Activated CD4-positive, alpha-beta T cell treated with anti-CD3 and anti-CD28 coated beads, Interleukin-2, amount 10 ng/mL, durations not matched to agents 7 days and 5 days (primary cell): ENCODE measurements around the gene FLCN. TPM values are rescaled to one million over a fixed set of nuclear protein-coding genes. Genes with fewer than 3 reads are reported as not detected.
"Not testable (repeated sequence)": the region's sequence is repeated elsewhere in the genome, so short reads cannot be mapped to it uniquely, and the experiment has no call there.

Experiments
- CTCF ChIA-PET: fragments of 350-600 bp; sonication (Branson Sonifier 250); formaldehyde crosslinking; loops from one replicate; lab custom pipeline; 2021; ENCODE audit warnings: antibody characterized with exemption; lab: Charles Lee
- POLR2A ChIA-PET: fragments of 350-600 bp; sonication (Branson Sonifier 250); formaldehyde crosslinking; loops from one replicate; lab custom pipeline; 2021; ENCODE audit warnings: antibody characterized with exemption; lab: Charles Lee
- DNase-seq: peaks from one replicate; pipeline ENCODE4 v3.0.0-alpha.2; 2020
- H3K27ac Mint-ChIP-seq: one replicate; pipeline ENCODE4 v1.8.0; 2021; ENCODE audit warnings: mild to moderate bottlenecking, moderate library complexity, mixed read lengths
- H3K27me3 Mint-ChIP-seq: one replicate; pipeline ENCODE4 v1.8.0; 2021; ENCODE audit warnings: mixed read lengths
- H3K36me3 Mint-ChIP-seq: one replicate; pipeline ENCODE4 v1.8.0; 2021; ENCODE audit warnings: low read depth, mixed read lengths
- H3K4me1 Mint-ChIP-seq: one replicate; pipeline ENCODE4 v1.8.0; 2021; ENCODE audit warnings: mixed read lengths
- H3K4me3 Mint-ChIP-seq: one replicate; pipeline ENCODE4 v1.8.0; 2021; ENCODE audit warnings: mild to moderate bottlenecking, moderate library complexity, mixed read lengths
- H3K9me3 Mint-ChIP-seq: one replicate; pipeline ENCODE4 v1.8.0; 2021; ENCODE audit warnings: mixed read lengths
- total RNA-seq, 2 experiments: library from RNA; stranded (reverse); gene quantifications; one replicate each; pipeline ENCODE4 v1.2.3, GENCODE V29; 2021

The FLCN gene
- total RNA-seq, 2 experiments from 2014 or later = 39.4 to 48.0 TPM

DNA sequence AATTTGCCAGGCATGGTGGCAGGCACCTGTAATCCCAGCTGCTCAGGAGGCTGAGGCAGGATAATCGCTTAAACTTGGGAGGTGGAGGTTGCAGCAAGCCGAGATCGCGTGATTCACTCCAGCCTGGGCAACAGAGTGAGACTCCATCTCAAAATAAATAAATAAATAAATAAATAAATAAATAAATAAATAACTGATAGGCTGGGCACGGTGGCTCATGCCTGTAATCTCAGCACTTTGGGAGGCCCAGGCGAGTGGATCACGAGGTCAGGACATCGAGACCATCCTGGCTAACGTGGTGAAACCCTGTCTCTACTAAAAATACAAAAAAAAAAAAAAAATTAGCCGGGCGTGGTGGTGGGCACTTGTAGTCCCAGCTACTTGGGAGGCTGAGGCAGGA lies 18.7 kb upstream of the FLCN start:
- H3K4me3 Mint-ChIP-seq, H3K9me3 Mint-ChIP-seq, H3K27ac Mint-ChIP-seq, H3K27me3 Mint-ChIP-seq, DNase-seq, POLR2A ChIA-PET, H3K4me1 Mint-ChIP-seq: not testable (repeated sequence)
- CTCF ChIA-PET = interaction anchor here (0.6 to 1.2 kb wide), 7 partner anchors 10 to 281 kb away, joined by 3 to 7 read pairs (median 4); no protein-coding TSS in a partner anchor
- peaks cover 55% of the 10 kb centered on the region for H3K36me3 Mint-ChIP-seq

DNA sequence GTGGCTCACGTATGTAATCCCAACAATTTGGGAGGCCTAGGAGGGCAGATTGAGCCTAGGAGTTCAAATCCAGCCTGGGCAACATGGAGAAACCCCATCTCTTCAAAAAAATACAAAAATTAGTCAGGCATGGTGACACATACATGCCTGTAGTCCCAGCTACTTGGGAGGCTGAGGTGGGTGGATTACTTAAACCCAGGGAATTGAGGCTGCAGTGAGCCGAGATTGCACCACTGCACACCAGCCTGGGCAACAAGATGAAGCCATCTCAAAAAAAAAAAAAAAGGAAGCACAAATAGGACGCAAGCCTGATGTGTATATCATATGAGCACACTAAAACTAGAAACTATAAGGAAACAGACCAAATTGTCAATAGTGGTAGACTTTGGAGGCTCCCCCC lies 17.1 kb upstream of the FLCN start:
- CTCF ChIA-PET = interaction anchor here (1.8 kb wide), 1 partner anchor 10 kb away, joined by 7 read pairs; no protein-coding TSS in a partner anchor
- H3K4me1 Mint-ChIP-seq = peaks cover 4% of the 10 kb centered on the region
- peaks cover 52% of the 10 kb centered on the region for H3K36me3 Mint-ChIP-seq
- no peak overlapping the region for H3K27ac Mint-ChIP-seq
- POLR2A ChIA-PET = no interaction called here
- no peak for DNase-seq
- no peaks in the 10 kb centered on the region for H3K27me3 Mint-ChIP-seq
- no peaks in the 10 kb centered on the region for H3K9me3 Mint-ChIP-seq
- no peak overlapping the region for H3K4me3 Mint-ChIP-seq

DNA sequence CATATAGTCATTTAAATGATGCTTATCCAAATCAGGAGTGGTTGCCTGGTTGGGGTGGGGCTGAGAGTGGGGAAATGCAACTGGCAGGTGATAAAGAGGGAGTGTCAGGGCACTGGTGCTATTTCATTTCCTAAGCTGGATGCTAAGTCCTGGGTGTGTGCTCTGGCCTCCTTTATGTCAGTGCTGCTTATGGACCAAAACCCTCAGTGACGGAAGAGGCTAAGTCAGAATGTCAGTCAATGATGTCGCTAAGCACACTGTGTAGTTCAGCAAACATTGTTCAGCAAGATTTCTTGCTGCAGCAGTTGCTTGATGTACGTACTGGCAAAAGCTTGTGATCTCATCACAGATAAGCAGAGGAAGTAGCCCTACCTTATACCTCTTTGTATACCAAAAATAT lies 16.4 kb upstream of the FLCN start:
- no peak overlapping the region for H3K27ac Mint-ChIP-seq
- POLR2A ChIA-PET = no interaction called here
- peaks cover 52% of the 10 kb centered on the region for H3K36me3 Mint-ChIP-seq

DNA sequence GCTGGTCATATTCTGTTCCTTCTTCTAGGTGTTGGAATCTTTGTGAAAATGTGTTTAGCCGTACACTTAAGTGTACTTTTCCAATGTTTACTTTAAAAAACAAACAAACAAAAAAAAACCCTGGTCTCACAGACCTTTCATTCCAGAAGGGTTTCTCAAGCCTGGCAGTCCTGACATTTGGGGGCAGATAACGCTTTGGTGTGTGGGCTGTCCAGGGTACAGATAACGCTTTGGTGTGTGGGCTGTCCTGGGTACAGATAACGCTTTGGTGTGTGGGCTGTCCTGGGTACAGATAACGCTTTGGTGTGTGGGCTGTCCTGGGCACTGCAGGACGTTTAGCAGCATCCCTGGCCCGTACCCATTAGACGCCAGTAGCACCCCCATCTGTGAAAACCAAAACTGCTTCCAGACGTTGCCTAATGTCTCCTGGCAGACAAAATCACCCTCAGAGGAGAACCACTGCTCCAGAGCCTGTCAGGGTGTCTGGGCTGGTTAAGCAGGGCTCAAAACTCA lies 15.2 kb upstream of the FLCN start:
- Mint-ChIP-seq H3K36me3 (peaks cover 52% of the 10 kb centered on the region), H3K4me3 (no peak overlapping the region), H3K27me3 (no peaks in the 10 kb centered on the region), H3K4me1 (peaks cover 4% of the 10 kb centered on the region), H3K9me3 (no peaks in the 10 kb centered on the region), H3K27ac (no peak overlapping the region)
- ChIA-PET POLR2A (no interaction called here), CTCF (interaction anchor here (1.8 kb wide), 1 partner anchor 8 kb away, joined by 7 read pairs; no protein-coding TSS in a partner anchor)
- no peak for DNase-seq

More for the DNA sequence above, 16.4 kb upstream of the FLCN start:
- Mint-ChIP-seq H3K27me3 (no peaks in the 10 kb centered on the region), H3K4me3 (no peak overlapping the region), H3K9me3 (no peaks in the 10 kb centered on the region), H3K4me1 (peaks cover 4% of the 10 kb centered on the region)
- CTCF ChIA-PET = interaction anchor here (1.2 to 1.8 kb wide), 2 partner anchors 9 to 52 kb away, joined by 4 to 7 read pairs; no protein-coding TSS in a partner anchor
- DNase-seq = no peak

DNA sequence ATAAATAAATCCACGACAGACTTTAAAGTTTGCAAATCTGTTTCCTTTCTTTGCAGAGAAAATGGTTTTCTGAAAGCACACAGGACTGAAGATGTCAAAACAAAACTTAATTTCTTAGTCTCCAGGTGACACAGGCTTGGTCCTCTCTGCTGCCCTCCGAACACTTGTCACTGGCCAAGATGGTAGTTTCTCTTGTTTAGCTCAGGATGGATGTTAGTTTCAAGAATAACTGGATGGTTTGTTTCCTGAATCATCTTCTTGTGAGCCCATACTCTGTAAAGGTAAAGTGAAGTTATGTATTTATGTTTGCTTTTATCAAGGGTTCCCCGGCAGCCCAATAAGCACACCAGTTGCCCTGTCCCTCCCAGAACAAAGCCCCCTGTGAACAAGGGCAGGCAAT lies 9.9 kb upstream of the FLCN start:
- Mint-ChIP-seq H3K27ac (no peak overlapping the region), H3K4me1 (no peaks in the 10 kb centered on the region), H3K4me3 (no peak overlapping the region), H3K27me3 (no peaks in the 10 kb centered on the region), H3K9me3 (no peaks in the 10 kb centered on the region), H3K36me3 (peaks cover 42% of the 10 kb centered on the region)
- no peak for DNase-seq
- CTCF ChIA-PET = interaction anchor here (0.6 to 1.3 kb wide), 6 partner anchors 8 to 123 kb away, joined by 3 to 4 read pairs (median 4); no protein-coding TSS in a partner anchor
- POLR2A ChIA-PET = no interaction called here

DNA sequence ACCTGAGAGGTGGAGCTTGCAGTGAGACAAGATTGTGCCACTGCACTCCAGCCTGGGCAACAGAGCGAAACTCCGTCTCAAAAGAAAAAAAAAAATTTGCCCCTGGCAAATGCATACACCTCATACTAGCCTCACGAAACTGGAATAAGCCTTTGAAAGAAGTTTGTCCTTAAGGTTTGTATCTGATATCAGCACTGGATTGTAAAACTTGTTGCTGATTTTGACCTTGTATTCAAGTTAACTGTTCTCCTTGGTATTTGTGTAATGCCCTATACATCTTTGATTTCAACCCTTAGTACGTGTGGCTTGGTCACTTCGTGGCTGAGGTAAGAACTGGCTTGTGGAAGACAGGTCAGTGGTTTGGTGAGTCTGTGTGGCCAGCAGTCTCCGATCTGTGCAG lies 6.2 kb upstream of the FLCN start:
- no peak for DNase-seq
- peaks cover 19% of the 10 kb centered on the region for H3K4me1 Mint-ChIP-seq
- no peak overlapping the region for H3K27ac Mint-ChIP-seq
- no peaks in the 10 kb centered on the region for H3K27me3 Mint-ChIP-seq
- POLR2A ChIA-PET = interaction anchor here (0.7 kb wide), 1 partner anchor 110 kb away, joined by 3 read pairs; no protein-coding TSS in a partner anchor
- H3K36me3 Mint-ChIP-seq = peaks cover 23% of the 10 kb centered on the region
- CTCF ChIA-PET = interaction anchor here (1.8 kb wide), 1 partner anchor 11 kb away, joined by 4 read pairs; no protein-coding TSS in a partner anchor
- H3K4me3 Mint-ChIP-seq = no peak overlapping the region
- H3K9me3 Mint-ChIP-seq = no peaks in the 10 kb centered on the region

DNA sequence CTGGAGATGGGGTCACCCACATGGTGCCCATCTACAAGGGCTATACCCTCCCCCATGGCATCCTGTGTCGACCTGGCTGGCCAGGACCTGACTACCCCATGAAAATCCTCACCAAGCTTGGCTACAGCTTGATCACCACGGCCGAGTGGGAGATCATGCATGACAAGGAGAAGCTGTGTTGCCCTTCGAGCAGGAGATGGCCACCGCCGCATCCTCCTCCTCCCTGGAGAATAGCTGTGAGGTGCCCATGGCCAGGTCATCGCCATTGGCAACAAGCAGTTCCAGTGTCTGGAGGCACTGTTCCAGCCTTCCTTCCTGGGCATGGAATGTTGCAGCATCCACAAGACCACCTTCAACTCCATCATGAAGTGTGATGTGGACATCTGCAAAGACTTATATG lies 5.3 kb upstream of the FLCN start:
- ChIA-PET POLR2A (no interaction called here), CTCF (no interaction called here)
- peaks cover 15% of the 10 kb centered on the region for H3K36me3 Mint-ChIP-seq
- no peaks in the 10 kb centered on the region for H3K9me3 Mint-ChIP-seq
- no peak overlapping the region for H3K4me3 Mint-ChIP-seq
- DNase-seq = no peak
- H3K27ac Mint-ChIP-seq = no peak overlapping the region
- peaks cover 23% of the 10 kb centered on the region for H3K4me1 Mint-ChIP-seq
- no peaks in the 10 kb centered on the region for H3K27me3 Mint-ChIP-seq

DNA sequence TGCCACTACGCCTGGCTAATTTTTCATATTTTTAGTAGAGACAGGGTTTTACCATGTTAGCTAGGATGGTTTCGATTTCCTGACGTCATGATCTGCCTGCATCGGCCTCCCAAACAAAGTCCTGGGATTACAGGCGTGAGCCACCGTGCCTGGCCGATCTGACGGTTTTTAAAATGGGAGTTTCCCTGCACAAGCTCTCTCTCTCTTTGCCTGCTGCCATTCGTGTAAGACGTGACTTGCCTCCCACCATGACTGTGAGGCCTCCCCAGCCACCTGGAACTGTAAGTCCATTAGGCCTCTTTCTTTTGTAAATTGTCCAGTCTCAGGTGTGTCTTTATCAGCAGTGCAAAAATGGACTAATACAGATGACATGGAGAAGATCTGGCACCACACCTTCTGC lies 4.7 kb upstream of the FLCN start:
- H3K4me3 Mint-ChIP-seq = no peak overlapping the region
- H3K36me3 Mint-ChIP-seq = peaks cover 9% of the 10 kb centered on the region
- POLR2A ChIA-PET = no interaction called here
- H3K9me3 Mint-ChIP-seq = no peaks in the 10 kb centered on the region
- DNase-seq = no peak
- no peak overlapping the region for H3K27ac Mint-ChIP-seq
- peaks cover 23% of the 10 kb centered on the region for H3K4me1 Mint-ChIP-seq
- no peaks in the 10 kb centered on the region for H3K27me3 Mint-ChIP-seq
- CTCF ChIA-PET = no interaction called here

DNA sequence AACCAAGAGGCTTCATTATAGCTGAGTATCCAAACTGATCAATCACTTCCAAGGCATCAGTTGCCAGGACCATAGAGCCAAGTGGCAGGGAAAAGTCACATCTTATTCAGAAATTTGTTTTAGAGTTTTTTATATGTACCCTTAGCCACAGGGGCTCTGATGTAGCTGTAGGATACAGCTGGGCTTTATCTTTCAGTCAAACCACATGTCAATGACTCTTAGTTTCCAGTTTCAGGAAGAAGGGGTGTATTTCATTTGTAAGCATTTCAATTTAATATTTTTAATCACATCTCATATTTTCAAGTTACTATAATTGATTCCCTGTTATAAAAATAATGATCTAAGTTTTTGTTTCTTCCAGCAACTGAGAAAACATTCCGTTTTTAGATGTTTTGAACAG lies 2.9 kb upstream of the FLCN start:
- peaks cover 37% of the 10 kb centered on the region for H3K4me1 Mint-ChIP-seq
- peaks cover 5% of the 10 kb centered on the region for H3K36me3 Mint-ChIP-seq
- DNase-seq = no peak

DNA sequence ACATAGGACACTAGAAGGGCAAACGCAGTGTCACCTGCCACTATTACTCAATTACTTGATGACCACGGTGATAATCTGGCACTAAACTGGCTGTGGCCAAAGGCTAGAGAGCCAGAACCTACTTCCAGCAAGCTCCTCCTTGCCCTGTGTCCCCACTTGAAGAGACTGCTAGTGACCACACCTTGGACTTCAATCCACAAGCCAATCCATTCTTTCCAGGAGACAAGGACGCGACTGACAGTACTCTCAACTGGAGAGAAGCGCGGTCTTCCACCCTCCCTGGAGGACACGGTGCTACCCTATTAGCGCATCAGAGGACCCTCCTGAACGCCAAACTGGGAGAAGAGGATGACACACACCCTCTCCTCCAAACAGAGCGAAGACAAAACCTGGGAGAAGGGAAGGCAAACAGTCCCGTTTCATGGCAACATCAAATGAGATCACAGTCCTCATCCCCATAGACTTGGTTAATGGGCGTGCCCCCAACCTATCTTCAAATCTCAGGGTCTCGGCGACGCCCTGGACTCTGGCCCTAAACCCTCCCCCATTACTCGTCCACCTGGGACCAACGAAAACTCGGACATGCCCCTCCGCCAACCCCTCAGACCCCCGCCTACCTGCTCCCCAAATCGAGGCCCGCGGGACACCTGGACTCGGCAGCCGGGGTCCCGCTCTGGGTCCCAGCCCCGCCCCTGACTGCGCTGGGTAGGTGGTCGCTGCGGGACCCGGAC lies 508 bp downstream of the FLCN start:
- Mint-ChIP-seq H3K9me3 (no peaks in the 10 kb centered on the region), H3K4me1 (peaks cover 45% of the 10 kb centered on the region), H3K36me3 (peaks cover 12% of the 10 kb centered on the region), H3K4me3 (peak overlapping the region; percentile 88), H3K27me3 (no peaks in the 10 kb centered on the region), H3K27ac (peak overlapping the region; percentile 97)
- DNase-seq = no peak
- ChIA-PET CTCF (interaction anchor here (0.6 to 2.5 kb wide), 3 partner anchors 30 to 601 kb away, joined by 3 to 6 read pairs (median 3); no protein-coding TSS in a partner anchor), POLR2A (interaction anchor here (0.6 kb wide), 1 partner anchor 16 kb away, joined by 3 read pairs; no protein-coding TSS in a partner anchor)

More for the DNA sequence above, 2.9 kb upstream of the FLCN start:
- Mint-ChIP-seq H3K27ac (no peak overlapping the region), H3K4me3 (peak overlapping the region; percentile 88), H3K27me3 (no peaks in the 10 kb centered on the region), H3K9me3 (no peaks in the 10 kb centered on the region)
- CTCF ChIA-PET = interaction anchor here (0.9 to 1.1 kb wide), 3 partner anchors 11 to 99 kb away, joined by 3 read pairs; no protein-coding TSS in a partner anchor
- POLR2A ChIA-PET = no interaction called here

DNA sequence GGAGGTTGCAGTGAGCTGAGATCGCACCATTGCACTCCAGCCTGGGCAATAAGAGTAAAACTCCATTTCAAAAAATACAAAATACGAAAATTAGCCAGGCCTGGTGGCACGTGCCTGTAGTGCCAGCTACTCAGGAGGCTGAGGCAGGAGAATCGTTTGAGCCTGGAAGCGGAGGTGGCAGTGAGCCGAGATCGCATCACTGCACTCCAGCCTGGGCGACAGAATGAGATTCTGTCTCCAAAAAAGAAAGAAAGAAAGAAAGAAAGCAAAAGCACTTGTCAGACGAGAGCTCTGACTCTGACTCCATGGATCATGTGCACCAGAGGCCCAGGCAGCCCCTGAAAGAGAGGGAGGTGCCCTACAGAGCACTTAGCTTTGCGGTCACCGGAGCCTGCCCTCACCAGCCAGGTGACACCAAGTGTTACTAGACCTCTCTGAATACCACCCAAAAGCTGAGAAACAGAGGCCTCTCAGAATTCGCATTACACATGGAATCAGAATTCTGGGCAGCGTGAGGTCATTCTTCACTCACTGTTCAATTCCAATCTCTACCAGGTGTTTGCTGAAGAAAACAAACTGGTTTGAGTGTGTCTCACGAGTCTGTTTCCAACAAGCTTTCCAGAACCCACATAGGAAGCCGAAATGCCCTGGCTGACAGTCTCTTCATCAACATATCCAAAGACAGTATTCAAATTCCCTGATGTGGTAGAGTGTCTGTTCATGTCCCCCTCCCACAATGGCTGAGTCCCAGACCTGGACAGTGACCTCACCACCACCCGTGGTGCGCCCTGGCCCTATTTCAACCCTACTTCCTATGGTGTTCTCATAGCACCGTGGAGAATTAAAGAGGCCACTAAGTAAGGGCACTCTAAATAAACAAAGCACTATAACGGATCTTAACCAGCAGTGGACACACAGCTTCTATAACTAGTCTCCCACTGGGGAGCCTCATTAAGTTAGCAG lies 1.5 kb downstream of the FLCN start:
- peaks cover 45% of the 10 kb centered on the region for H3K4me1 Mint-ChIP-seq
- peak overlapping the region; percentile 97 for H3K27ac Mint-ChIP-seq
- peak overlapping the region; percentile 88 for H3K4me3 Mint-ChIP-seq
- no peak for DNase-seq
- peaks cover 17% of the 10 kb centered on the region for H3K36me3 Mint-ChIP-seq
- no peaks in the 10 kb centered on the region for H3K27me3 Mint-ChIP-seq
- no peaks in the 10 kb centered on the region for H3K9me3 Mint-ChIP-seq
- CTCF ChIA-PET = interaction anchor here (0.6 to 2.5 kb wide), 3 partner anchors 93 to 850 kb away, joined by 3 to 6 read pairs (median 4); no protein-coding TSS in a partner anchor
- POLR2A ChIA-PET = no interaction called here

DNA sequence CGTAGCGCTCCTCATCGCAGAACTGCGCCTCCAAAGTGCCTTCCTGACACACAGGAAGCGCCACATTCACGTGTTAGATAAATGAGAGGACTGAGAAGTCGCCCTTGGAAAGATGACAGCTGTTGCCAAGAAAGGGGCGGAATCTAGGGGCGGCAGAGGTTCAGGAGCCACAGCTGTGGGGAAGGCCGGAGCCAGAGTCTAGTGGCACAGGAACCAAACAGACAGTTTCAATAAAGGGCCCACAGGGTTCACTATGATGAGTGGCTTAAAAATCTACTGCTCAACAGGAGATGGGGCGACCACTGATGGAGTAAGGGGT lies 4.7 kb downstream of the FLCN start:
- no peaks in the 10 kb centered on the region for H3K9me3 Mint-ChIP-seq
- POLR2A ChIA-PET = no interaction called here
- H3K27me3 Mint-ChIP-seq = no peaks in the 10 kb centered on the region
- CTCF ChIA-PET = interaction anchor here (1.3 kb wide), 1 partner anchor 12 kb away, joined by 4 read pairs; no protein-coding TSS in a partner anchor
- no peak for DNase-seq
- H3K27ac Mint-ChIP-seq = peak overlapping the region; percentile 9
- peaks cover 40% of the 10 kb centered on the region for H3K36me3 Mint-ChIP-seq
- peaks cover 22% of the 10 kb centered on the region for H3K4me1 Mint-ChIP-seq
- H3K4me3 Mint-ChIP-seq = no peak overlapping the region
